Measurements from ENCODE around the gene SCEL.

SCEL gene

DNA sequence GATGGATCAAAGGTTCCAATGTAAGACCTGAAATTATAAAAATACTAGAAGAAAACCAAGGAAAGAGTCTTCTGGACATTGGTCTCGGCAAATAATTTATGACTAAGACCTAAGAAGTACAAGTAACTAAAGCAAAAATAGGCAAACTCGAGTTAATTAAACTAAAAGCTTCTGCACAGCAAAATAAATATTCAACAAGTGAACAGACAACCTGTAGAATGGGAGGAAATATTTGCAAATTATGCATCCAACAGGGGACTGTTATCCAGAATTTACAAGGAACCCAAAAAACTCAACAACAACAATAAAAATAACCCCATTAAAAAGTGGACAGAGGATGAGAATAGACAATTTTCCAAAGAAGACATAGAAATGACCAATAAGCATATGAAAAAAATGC lies 152.3 kb downstream of the SCEL start:
- no peak for DNase-seq

GRCh38 chr13:77691871-77692270 lies 156.4 kb downstream of the SCEL start:
- DNase-seq, result no peak

DNA sequence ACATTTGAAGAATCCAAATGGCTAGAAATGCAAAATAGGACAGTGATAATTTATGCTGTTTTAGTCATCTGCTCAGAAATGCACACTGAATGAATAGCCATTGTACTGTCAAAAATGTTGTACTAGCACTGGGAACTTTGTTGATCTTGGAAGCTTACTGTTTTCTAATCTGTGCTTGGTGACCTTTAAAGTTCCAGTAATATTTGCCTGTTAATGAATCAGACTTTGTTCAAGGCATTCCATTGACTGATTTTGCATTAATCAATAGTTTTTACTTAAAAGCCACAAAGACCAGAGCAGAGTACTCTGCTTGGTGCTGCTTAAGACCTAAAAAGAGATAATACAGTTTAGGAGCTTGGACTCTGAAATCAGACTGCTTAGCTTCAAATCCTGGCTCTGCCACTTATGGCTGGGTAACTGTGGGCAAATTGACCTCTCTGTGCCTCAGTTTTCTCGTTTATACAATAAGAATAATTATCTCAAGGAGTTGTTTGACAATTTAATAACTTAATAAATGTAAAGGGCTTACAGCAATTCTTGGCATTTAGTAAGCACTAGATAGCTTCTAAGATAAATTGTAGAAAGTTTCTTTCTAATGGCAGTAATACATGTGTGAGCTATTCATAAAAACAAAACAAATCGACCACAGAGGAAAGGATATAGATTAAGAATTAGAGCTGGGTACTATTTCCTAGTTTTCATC lies 157.4 kb downstream of the SCEL start:
- no peak for DNase-seq

DNA sequence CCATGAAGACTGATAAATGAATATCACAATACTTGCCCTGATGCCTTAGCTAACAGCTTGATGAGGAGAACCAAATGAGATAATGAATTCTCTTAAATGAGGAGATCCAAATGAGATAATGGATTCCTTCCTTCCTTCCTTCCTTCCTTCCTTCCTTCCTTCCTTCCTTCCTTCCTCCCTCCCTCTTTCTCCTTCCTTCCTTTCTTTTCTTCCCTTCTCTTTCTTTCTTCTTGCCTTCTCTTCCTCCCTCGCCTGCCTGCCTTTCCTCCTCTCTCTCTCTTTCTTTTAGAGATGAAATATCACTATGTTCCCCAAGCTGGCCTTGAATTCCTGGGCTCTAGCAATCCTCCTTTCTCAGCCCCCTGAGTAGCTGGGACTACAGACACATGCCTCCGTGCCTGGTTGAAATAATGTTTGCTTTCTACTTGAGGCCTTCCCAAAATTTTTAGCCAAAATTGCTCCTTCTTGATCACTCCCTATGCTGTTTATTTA lies 158.0 kb downstream of the SCEL start:
- DNase-seq, result no peak

Measured in stimulated activated CD4-positive, alpha-beta T cell treated with anti-CD3 and anti-CD28 coated beads, Interleukin-1b, Interleukin-23, amount 100 ng/mL, for 48 hours (primary cell).